Mononuclear cell (primary cell): ENCODE measurements around the gene MCEE. TPM values are rescaled to one million over a fixed set of nuclear protein-coding genes. Genes with fewer than 3 reads are reported as not detected.

Experiments used
- H3K27me3 ChIP-seq: 2 replicates; pipeline ENCODE4 v1.6.0; 2011; ENCODE audit warnings: low read length, control low read depth; ENCODE audit not compliant: insufficient read depth
- H3K4me1 ChIP-seq: 2 replicates; pipeline ENCODE4 v1.5.1; 2011; ENCODE audit warnings: mild to moderate bottlenecking, low read length, control low read depth; ENCODE audit not compliant: insufficient read depth
- H3K4me3 ChIP-seq: 2 replicates; pipeline ENCODE4 v1.5.1; 2011; ENCODE audit warnings: mild to moderate bottlenecking, low read length, moderate library complexity
- H3K9me3 ChIP-seq: 2 replicates; pipeline ENCODE4 v1.5.1; 2011; ENCODE audit warnings: low read depth, mild to moderate bottlenecking, control low read depth, low read length
- total RNA-seq: library from RNA; depleted of rRNA; stranded (reverse); fragments of >200 nt; gene quantifications from one replicate; pipeline ENCODE4 v1.2.3, GENCODE V29; 2012

MCEE gene
- total RNA-seq, 1 donor: 6.8 TPM

GRCh38 chr2:71072492-71072891 is 57.5 kb downstream of the MCEE start:
- H3K9me3 ChIP-seq: no peaks in the 10 kb centered on the region
- peak overlapping the region; percentile 18 for H3K4me3 ChIP-seq
- H3K27me3 ChIP-seq: no peaks in the 10 kb centered on the region
- peaks cover 91% of the 10 kb centered on the region for H3K4me1 ChIP-seq

- Histone ChIP-seq H3K27me3 (no peaks in the 10 kb centered on the region), H3K4me3 (peak overlapping the region; percentile 33), H3K4me1 (peaks cover 91% of the 10 kb centered on the region)
Measured at GRCh38 chr2:71071681-71072398, 58.2 kb downstream of the MCEE start.

DNA sequence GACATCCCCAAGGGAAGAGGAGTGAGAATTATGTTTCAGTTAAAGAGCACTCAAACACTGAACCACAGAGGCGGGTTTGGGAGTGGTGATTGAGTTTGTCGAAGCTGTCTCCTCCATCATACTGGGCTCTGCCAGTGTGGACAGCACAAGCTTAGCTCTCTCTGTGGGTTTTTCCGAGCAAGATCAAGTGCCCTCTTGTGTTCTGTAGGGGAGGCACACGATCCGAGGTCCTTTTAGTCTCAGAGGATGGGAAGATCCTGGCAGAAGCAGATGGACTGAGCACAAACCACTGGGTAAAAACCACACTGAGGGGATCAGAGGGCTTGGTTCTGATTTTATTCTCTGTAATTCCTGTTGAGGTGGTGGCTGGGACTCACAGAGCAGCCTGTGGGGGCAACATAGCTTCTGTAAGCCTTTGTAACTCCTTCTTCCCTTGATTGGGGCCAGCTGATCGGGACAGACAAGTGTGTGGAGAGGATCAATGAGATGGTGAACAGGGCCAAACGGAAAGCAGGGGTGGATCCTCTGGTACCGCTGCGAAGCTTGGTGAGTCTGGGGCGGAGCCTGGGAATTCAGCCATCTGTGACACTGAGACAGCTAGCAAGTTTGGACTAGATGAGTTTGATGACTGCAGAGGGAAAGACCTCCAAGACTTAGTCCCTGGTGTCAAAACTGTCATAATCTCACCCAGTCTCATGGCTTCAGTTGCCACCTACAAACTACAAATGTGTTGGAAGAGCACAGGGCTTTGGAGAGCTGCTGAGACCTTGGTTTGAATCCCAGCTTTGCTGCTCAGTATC is 59.5 kb downstream of the MCEE start:
- Histone ChIP-seq H3K4me1 (peaks cover 90% of the 10 kb centered on the region), H3K27me3 (no peaks in the 10 kb centered on the region), H3K9me3 (no peaks in the 10 kb centered on the region), H3K4me3 (peak overlapping the region; percentile 82)

More at GRCh38 chr2:71071681-71072398, 58.2 kb downstream of the MCEE start:
- no peaks in the 10 kb centered on the region for H3K9me3 ChIP-seq

GRCh38 chr2:71069376-71069775 is 60.7 kb downstream of the MCEE start:
- H3K4me3 ChIP-seq: peak overlapping the region; percentile 82
- no peaks in the 10 kb centered on the region for H3K27me3 ChIP-seq
- peaks cover 89% of the 10 kb centered on the region for H3K4me1 ChIP-seq
- H3K9me3 ChIP-seq: no peaks in the 10 kb centered on the region

GRCh38 chr2:71068218-71069035 is 61.6 kb downstream of the MCEE start, which contains the start of gene NAGK:
TSS of gene NAGK (plus strand) at chr2:71068648. CDS start at chr2:71068684, 36 bp downstream.
- H3K4me3 ChIP-seq: peak within 1 kb of the TSS; percentile 82
- H3K27me3 ChIP-seq: no peaks in the 10 kb centered on the region
- peaks cover 89% of the 10 kb centered on the region for H3K4me1 ChIP-seq
- H3K9me3 ChIP-seq: no peaks in the 10 kb centered on the region

DNA sequence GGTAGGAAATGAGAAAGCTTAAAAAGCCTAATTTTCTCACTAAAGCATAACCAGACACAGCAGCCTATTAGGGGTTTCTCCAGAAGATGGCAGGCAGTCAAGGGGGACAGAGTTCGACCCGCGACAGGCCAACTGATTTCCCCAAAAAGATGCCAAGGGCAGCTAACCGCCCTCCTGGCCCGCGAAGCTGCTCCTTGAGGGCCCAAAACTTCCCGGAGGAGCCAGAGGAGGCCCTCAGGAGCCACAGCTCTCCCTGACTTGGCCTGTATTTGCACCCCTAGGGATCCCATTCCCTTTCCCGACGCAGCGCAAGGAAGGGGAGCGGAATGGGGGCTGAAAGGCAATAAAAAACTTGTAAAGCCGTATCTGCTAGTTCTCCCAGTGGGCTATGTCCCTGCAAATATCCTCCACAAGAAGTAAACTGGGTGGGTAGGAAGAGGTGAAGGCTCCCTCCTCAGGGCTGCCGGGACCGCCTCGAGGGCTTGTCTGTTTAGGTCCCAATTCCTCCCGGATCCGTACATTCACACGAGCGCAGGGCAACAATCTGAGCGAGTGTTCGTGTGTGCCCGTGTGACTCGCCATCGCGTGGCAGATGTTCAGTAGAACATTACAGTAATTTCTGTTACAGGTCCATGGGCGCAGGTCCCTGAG is 62.3 kb downstream of the MCEE start:
- Histone ChIP-seq H3K4me3 (peak overlapping the region; percentile 82), H3K9me3 (no peaks in the 10 kb centered on the region), H3K27me3 (no peaks in the 10 kb centered on the region), H3K4me1 (peaks cover 89% of the 10 kb centered on the region)

- Histone ChIP-seq H3K4me1 (peaks cover 86% of the 10 kb centered on the region), H3K4me3 (no peak overlapping the region), H3K27me3 (no peaks in the 10 kb centered on the region), H3K9me3 (no peaks in the 10 kb centered on the region)
Measured at GRCh38 chr2:71066856-71067255, 63.2 kb downstream of the MCEE start.

DNA sequence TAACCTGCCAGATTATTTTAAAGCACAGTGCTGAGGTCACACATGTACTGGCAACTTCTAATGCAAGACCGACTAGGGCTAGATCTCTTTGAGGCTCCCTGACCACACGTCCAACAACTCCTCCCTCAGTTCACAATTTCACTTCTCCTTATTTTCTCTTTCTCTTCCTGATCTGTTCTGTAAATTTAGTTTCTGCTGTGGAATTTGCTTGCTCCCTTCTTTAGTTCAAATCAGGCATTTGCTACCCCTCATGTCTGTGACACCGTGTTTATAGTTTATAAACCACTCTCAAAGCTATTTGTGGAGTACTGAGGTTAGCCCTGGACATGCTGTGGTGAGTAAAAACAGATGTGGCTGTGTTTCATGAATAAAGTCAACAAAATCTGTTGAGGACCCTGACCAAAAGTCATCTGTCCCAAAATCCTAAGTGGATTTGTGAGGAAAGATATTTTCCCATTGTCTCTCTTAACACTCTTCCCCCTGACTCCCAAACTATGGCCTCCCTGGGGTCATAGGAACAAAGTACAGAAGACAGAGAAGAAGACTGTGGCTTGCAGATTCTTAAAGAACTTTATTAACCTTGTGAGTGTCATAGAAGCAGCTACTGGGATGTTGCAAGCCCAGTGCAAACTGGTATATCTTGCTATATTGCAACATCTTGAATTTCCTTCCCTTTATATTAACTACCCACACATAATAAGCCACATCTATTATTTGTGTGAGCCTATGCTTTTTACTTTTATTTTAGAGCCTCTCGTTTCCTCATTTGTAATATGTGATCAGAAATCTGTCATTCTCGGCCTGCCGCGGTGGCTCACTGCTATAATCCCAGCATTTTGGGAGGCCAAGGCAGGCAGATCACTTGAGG is 65.0 kb downstream of the MCEE start:
- Histone ChIP-seq H3K9me3 (no peaks in the 10 kb centered on the region), H3K4me3 (peak overlapping the region; percentile 34), H3K4me1 (peaks cover 68% of the 10 kb centered on the region), H3K27me3 (no peaks in the 10 kb centered on the region)

- H3K4me1 ChIP-seq: peaks cover 59% of the 10 kb centered on the region
- no peaks in the 10 kb centered on the region for H3K9me3 ChIP-seq
- H3K27me3 ChIP-seq: no peaks in the 10 kb centered on the region
- H3K4me3 ChIP-seq: peak overlapping the region; percentile 34
Measured at GRCh38 chr2:71064110-71064611, 65.9 kb downstream of the MCEE start.

GRCh38 chr2:71063216-71063615 is 66.8 kb downstream of the MCEE start:
- Histone ChIP-seq H3K4me1 (peaks cover 54% of the 10 kb centered on the region), H3K27me3 (no peaks in the 10 kb centered on the region), H3K4me3 (no peak overlapping the region), H3K9me3 (no peaks in the 10 kb centered on the region)

DNA sequence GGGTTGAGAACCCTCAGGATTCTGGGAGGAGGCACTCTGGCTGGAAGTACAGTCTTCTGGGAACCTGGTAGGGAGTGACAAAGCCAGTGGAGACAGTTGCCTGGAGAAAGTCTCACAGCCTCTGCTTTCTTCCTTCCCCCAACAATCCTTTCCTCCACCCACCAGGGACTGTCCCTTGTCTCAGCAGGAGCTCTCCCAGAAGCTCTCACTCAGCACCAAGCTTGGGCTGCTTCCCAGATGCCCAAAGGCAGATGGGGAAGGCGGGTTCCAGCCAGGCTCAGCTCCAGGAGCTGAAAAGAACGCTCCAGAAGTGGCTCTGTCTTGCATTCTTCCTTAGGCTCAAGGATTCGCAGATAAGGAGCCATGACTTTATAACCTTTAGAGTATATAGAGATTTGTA is 69.2 kb downstream of the MCEE start:
- peaks cover 35% of the 10 kb centered on the region for H3K4me1 ChIP-seq
- H3K27me3 ChIP-seq: no peaks in the 10 kb centered on the region
- H3K9me3 ChIP-seq: no peaks in the 10 kb centered on the region
- no peak overlapping the region for H3K4me3 ChIP-seq

DNA sequence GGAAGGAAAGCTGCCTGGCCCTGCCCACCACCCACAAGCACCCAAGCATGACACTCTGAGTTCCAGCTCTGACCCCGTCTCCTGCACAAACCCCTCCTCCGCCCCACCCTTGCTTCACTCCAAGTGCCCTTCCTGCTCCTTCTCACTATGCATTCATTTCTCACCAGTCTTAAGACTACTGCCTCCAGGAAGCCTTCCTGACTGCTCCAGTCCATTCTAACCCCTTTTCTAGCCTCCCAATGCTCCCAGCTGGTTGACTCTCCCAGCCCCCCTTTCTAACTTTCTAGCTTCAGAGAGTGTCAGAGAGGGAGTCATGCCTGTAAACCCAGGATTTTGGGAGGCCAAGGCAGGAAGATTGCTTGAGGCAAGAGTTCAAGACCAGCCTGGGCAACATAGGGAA is 69.8 kb downstream of the MCEE start:
- H3K4me1 ChIP-seq: peaks cover 30% of the 10 kb centered on the region
- H3K9me3 ChIP-seq: no peaks in the 10 kb centered on the region
- no peak overlapping the region for H3K4me3 ChIP-seq
- H3K27me3 ChIP-seq: no peaks in the 10 kb centered on the region
